Heart right ventricle (tissue), 16 donors: Measurements from ENCODE around the gene ATP2B3. TPM values are rescaled to one million over a fixed set of nuclear protein-coding genes. Genes with fewer than 3 reads are reported as not detected.

Experiments used
- ATAC-seq, 8 donors: fragments of 200-7000 bp; cut with Tn5 transposase; one replicate each; pipeline ENCODE4 v1.9.1; 2020; ENCODE audit warnings: mild to moderate bottlenecking in 8 of 8, moderate library complexity in 8 of 8, moderate number of reproducible peaks in 1 of 8
- DNase-seq, 2 donors: peaks; one replicate each; pipeline ENCODE4 v3.0.0-alpha.2; 2020
- H3K27ac ChIP-seq, 10 donors: fragments of 200-600 bp; sonication (generic) in 2 of 10; one replicate each; pipeline versions ENCODE4 v1.5.0 to v1.8.0; 2020 to 2022; ENCODE audit warnings: mild to moderate bottlenecking in 3 of 10
- H3K27me3 ChIP-seq, 7 donors: fragments of 200-600 bp; one replicate each; pipeline ENCODE4 v1.8.0; 2021 to 2022; ENCODE audit warnings: mild to moderate bottlenecking in 2 of 7
- H3K36me3 ChIP-seq, 9 donors: fragments of 200-600 bp; sonication (generic) in 1 of 9; one replicate each; pipeline versions ENCODE4 v1.5.0 to v1.8.0; 2020 to 2022; ENCODE audit warnings: mild to moderate bottlenecking in 2 of 9
- H3K4me1 ChIP-seq, 9 donors: fragments of 200-600 bp; sonication (generic) in 1 of 9; one replicate each; pipeline versions ENCODE4 v1.5.0 to v1.8.0; 2020 to 2022; ENCODE audit warnings: mild to moderate bottlenecking in 4 of 9
- H3K4me3 ChIP-seq, 10 donors: fragments of 200-600 bp; sonication (generic) in 2 of 10; one replicate each; pipeline versions ENCODE4 v1.5.0 to v1.8.0; 2020 to 2022; ENCODE audit warnings: mild to moderate bottlenecking in 7 of 10, moderate library complexity in 2 of 10
- H3K9me3 ChIP-seq, 11 donors: fragments of 200-600 bp in 10 of 11; sonication (generic) in 2 of 11; one replicate each; pipeline versions ENCODE4 v1.5.0 to v1.8.0; 2013 to 2022; ENCODE audit warnings: mild to moderate bottlenecking in 2 of 11, control low read depth in 1 of 11, moderate library complexity in 1 of 11
- CTCF ChIP-seq, 9 donors: fragments of 200-600 bp; sonication (generic) in 2 of 9; IDR thresholded peaks; one replicate each; pipeline versions ENCODE4 v1.5.0 to v1.8.0; 2021 to 2022; ENCODE audit warnings: antibody characterized with exemption in 9 of 9, mild to moderate bottlenecking in 5 of 9, moderate library complexity in 1 of 9
- WGBS, 2 donors: extraction: QIAGEN DNeasy Blood & Tissue Kit; methylation state at CpG; one replicate each; pipeline ENCODE4 v1.1.7; 2013; ENCODE audit warnings: inconsistent platforms in 1 of 2; 5-methylcytosine and 5-hydroxymethylcytosine counted together
- intact Hi-C, 10 donors: fragments of 100-400 bp; cut with DNase I; formaldehyde crosslinking; loops; one replicate each; pipeline versions ENCODE4 v1.11.1 to v1.14.2; 2022
- polyA plus RNA-seq, 2 donors: library from polyadenylated mRNA; stranded (reverse); fragments of 200-250 nt; gene quantifications; one replicate each; pipeline ENCODE4 v1.2.3, GENCODE V29; 2013
- total RNA-seq, 10 donors: library from RNA; stranded (reverse); fragmentation: NEBNext Ultra II Directional in 3 of 10; extraction: Animal tissue kit (Norgen Biotek cat#: 25700) in 3 of 10; gene quantifications; one replicate each; pipeline versions ENCODE4 v1.2.1 to v1.2.4, GENCODE V29; 2021 to 2023
- donor health status: Arrhythmogenic right ventricular cardiomyopathy.
- donor health status: ischemic (EF 13 %, LVEDD 7.1; RV severe dilation, severe dysfunction).
- donor health status: healthy with polysubstance abuse.
- donor health status: DM: no; HTN: yes; CAD: no.
- donor health status: DM: no; HTN: no; CAD: no.
- donor health status: ischemic (EF 25% LVEDD 6.9; RV normal size, moderate dysfunction).
- donor health status: ischemic (EF 25% LVEDD 5.7; RV mildly dilated, moderate dysfunction).
- donor health status: healthy.
- donor health status: DM: yes; HTN: yes; CAD: no.
- donor health status: Ischemic cardiomyopathy.
- donor health status: ischemic (EF 35%, LVEDD 5.7; RV mildly dilated, moderate dysfunction).
- donor health status: nonischemic (EF 11% LVEDD 7.7; RV severe dilation, severe dysfunction).
- donor health status: DM: yes; HTN: yes; CAD: no.
- donor health status: PGD.
- donor health status: ischemic (EF 29% LVEDD 5.4; RV normal size, mild dysfunction).
- donor health status: nonischemic (EF 23%, LVEDD 6.1; RV moderate dilation, normal function).

ATP2B3 gene
- total and polyA plus RNA-seq, 12 donors = not detected

- intact Hi-C loops = no loop called here
- Histone ChIP-seq H3K4me3 (peak overlapping the region in 5 of 10 donors; percentile 14 to 54 (median 36)), H3K36me3 (no peaks in the 10 kb centered on the region), H3K27ac (peak overlapping the region in 2 of 10 donors; percentile 3 to 21), H3K4me1 (peaks cover 0 to 18% (median 0%) of the 10 kb centered on the region in 9 donors), H3K9me3 (no peaks in the 10 kb centered on the region), H3K27me3 (peaks cover 0 to 18% (median 0%) of the 10 kb centered on the region in 7 donors)
- DNase-seq = no peak
- ATAC-seq = no peak
- TF ChIP-seq CTCF (IDR thresholded peaks at IDR 0.05) = no peak
- WGBS, 2 donors = 56 to 57% methylated on average over 10 to 15 of the region's 15 CpGs
These were observed 18.1 kb upstream of the ATP2B3 start for GRCh38 chrX:153499341-153499740.

GRCh38 chrX:153499876-153500275 lies 17.6 kb upstream of the ATP2B3 start:
- H3K27ac ChIP-seq = peak overlapping the region in 3 of 10 donors; percentile 3 to 22 (median 21)
- intact Hi-C loops = loop anchor here in 5 of 10 donors (5.0 to 10.0 kb wide), 4 partner anchors 33 to 465 kb away; no protein-coding TSS in a partner anchor
- H3K36me3 ChIP-seq = no peaks in the 10 kb centered on the region
- peak in 1 of 2 donors; percentile 51 for DNase-seq
- 52 to 58% methylated on average over 8 to 17 of the region's 17 CpGs for WGBS, 2 donors
- ATAC-seq = peak in 6 of 8 donors; percentile 7 to 55 (median 18)
- no peaks in the 10 kb centered on the region for H3K9me3 ChIP-seq
- peaks cover 0 to 18% (median 0%) of the 10 kb centered on the region in 7 donors for H3K27me3 ChIP-seq
- peak overlapping the region in 5 of 10 donors; percentile 14 to 54 (median 36) for H3K4me3 ChIP-seq
- peaks cover 0 to 18% (median 0%) of the 10 kb centered on the region in 9 donors for H3K4me1 ChIP-seq
- no peak for TF ChIP-seq CTCF (IDR thresholded peaks at IDR 0.05)

GRCh38 chrX:153500676-153501280 lies 16.7 kb upstream of the ATP2B3 start:
- Histone ChIP-seq H3K4me1 (peaks cover 0 to 18% (median 0%) of the 10 kb centered on the region in 9 donors), H3K9me3 (no peaks in the 10 kb centered on the region), H3K27me3 (peaks cover 0 to 9% (median 0%) of the 10 kb centered on the region in 7 donors), H3K27ac (no peak overlapping the region), H3K36me3 (no peaks in the 10 kb centered on the region), H3K4me3 (no peak overlapping the region)
- intact Hi-C loops = loop anchor here in 5 of 10 donors (5.0 to 10.0 kb wide), 4 partner anchors 33 to 466 kb away; no protein-coding TSS in a partner anchor
- DNase-seq (no peak), ATAC-seq (no peak)
- WGBS, 2 donors = 87 to 93% methylated on average over 9 of the region's 9 CpGs
- TF ChIP-seq CTCF (IDR thresholded peaks at IDR 0.05) = no peak

- no peaks in the 10 kb centered on the region for H3K9me3 ChIP-seq
- H3K36me3 ChIP-seq = no peaks in the 10 kb centered on the region
- TF ChIP-seq CTCF (IDR thresholded peaks at IDR 0.05) = no peak
- intact Hi-C loops = loop anchor here in 5 of 10 donors (5.0 to 10.0 kb wide), 4 partner anchors 34 to 467 kb away; no protein-coding TSS in a partner anchor
- ATAC-seq (no peak), DNase-seq (no peak)
- peaks cover 0 to 1% (median 0%) of the 10 kb centered on the region in 7 donors for H3K27me3 ChIP-seq
- no peak overlapping the region for H3K4me3 ChIP-seq
- H3K27ac ChIP-seq = no peak overlapping the region
- H3K4me1 ChIP-seq = peaks cover 0 to 18% (median 0%) of the 10 kb centered on the region in 9 donors
- WGBS, 2 donors = 77 to 88% methylated on average over 8 of the region's 8 CpGs
These were observed 15.9 kb upstream of the ATP2B3 start for GRCh38 chrX:153501530-153501929.
